Fibroblast of lung (primary cell): ENCODE data around the gene PIK3R6. TPM values are rescaled to one million over a fixed set of nuclear protein-coding genes. Genes with fewer than 3 reads are reported as not detected.

Source experiments
- DNase-seq, 2 donors: peaks; one replicate each; pipeline versions ENCODE4 v3.0.0 to v3.0.0-alpha.2; 2010; ENCODE audit warnings: low read depth in 2 of 2
- H2AFZ ChIP-seq: 2 replicates; pipeline ENCODE4 v1.5.1; 2012; ENCODE audit warnings: low read length, control low read depth, inconsistent platforms
- H3K27ac ChIP-seq: 2 replicates; pipeline ENCODE4 v1.5.1; 2011; ENCODE audit warnings: low read length, control low read depth; ENCODE audit not compliant: insufficient read depth
- H3K27me3 ChIP-seq: 2 replicates; pipeline ENCODE4 v1.5.1; 2011; ENCODE audit warnings: mild to moderate bottlenecking, low read length; ENCODE audit not compliant: control insufficient read depth, insufficient read depth
- H3K36me3 ChIP-seq: 2 replicates; pipeline ENCODE4 v1.5.1; 2011; ENCODE audit warnings: low read length; ENCODE audit not compliant: control insufficient read depth, insufficient read depth
- H3K4me1 ChIP-seq: 2 replicates; pipeline ENCODE4 v1.5.1; 2011; ENCODE audit warnings: low read length; ENCODE audit not compliant: control insufficient read depth, insufficient read depth; ENCODE audit errors: extremely low read depth
- H3K4me2 ChIP-seq: 2 replicates; pipeline ENCODE4 v1.5.1; 2011; ENCODE audit warnings: low read length, control low read depth; ENCODE audit not compliant: insufficient read depth; ENCODE audit errors: extremely low read depth
- H3K4me3 ChIP-seq, 4 experiments: fragments of 200-600 bp in 1 of 4; sonication (generic) in 1 of 4; replicated peaks in 1 of 4; 2 replicates each; pipeline ENCODE4 v1.5.1; 2011 to 2016; ENCODE audit warnings: low read length in 4 of 4, low read depth in 3 of 4, mild to moderate bottlenecking in 3 of 4, control low read depth in 2 of 4, inconsistent platforms in 1 of 4, mixed read lengths in 1 of 4; ENCODE audit not compliant: insufficient read depth in 1 of 4; ENCODE audit errors: control extremely low read depth in 1 of 4
- H3K79me2 ChIP-seq: 2 replicates; pipeline ENCODE4 v1.5.1; 2012; ENCODE audit warnings: mild to moderate bottlenecking, low read length, inconsistent platforms; ENCODE audit not compliant: control insufficient read depth, insufficient read depth
- H3K9ac ChIP-seq: 2 replicates; pipeline ENCODE4 v1.5.1; 2011; ENCODE audit warnings: mild to moderate bottlenecking, low read length, control low read depth; ENCODE audit not compliant: insufficient read depth
- H3K9me3 ChIP-seq: 2 replicates; pipeline ENCODE4 v1.5.1; 2012; ENCODE audit warnings: low read depth, low read length; ENCODE audit not compliant: control insufficient read depth, insufficient read depth
- H4K20me1 ChIP-seq: 2 replicates; pipeline ENCODE4 v1.5.1; 2011; ENCODE audit warnings: low read length; ENCODE audit not compliant: control insufficient read depth, insufficient read depth; ENCODE audit errors: extremely low read depth
- EZH2 ChIP-seq: IDR thresholded peaks from 2 replicates; pipeline ENCODE4 v1.5.1; 2012; ENCODE audit warnings: low read length, control low read depth, mild to moderate bottlenecking; ENCODE audit errors: missing control alignments
- polyA plus RNA-seq, 2 donors: library from polyadenylated mRNA; depleted of rRNA in 1 of 2; stranded (reverse) in 1 of 2; unstranded in 1 of 2; fragments of >200 nt; gene quantifications; 2 replicates each; pipeline ENCODE4 v1.2.1, GENCODE V29; 2011 to 2012; ENCODE audit warnings: missing spikeins in 1 of 2
- total RNA-seq: library from RNA; depleted of rRNA; stranded (reverse); fragments of >200 nt; gene quantifications from 2 replicates; pipeline ENCODE4 v1.2.1, GENCODE V29; 2014
- TF ChIP-seq, protein P1 (sequence below), 2 donors: IDR thresholded peaks in 1 of 2; conservative IDR thresholded peaks in 1 of 2; 1 replicate in 1 of 2; 2 replicates in 1 of 2; pipeline ENCODE4 v1.5.1; 2011 to 2012; ENCODE audit warnings: low read length in 2 of 2, control low read depth in 1 of 2, inconsistent platforms in 1 of 2, low read depth in 1 of 2, mild to moderate bottlenecking in 1 of 2

Gene PIK3R6
- total and polyA plus RNA-seq, 2 donors (not counting 1 experiment from before 2014, with no cell fraction given), result 0.02 TPM; not detected in 1

DNA sequence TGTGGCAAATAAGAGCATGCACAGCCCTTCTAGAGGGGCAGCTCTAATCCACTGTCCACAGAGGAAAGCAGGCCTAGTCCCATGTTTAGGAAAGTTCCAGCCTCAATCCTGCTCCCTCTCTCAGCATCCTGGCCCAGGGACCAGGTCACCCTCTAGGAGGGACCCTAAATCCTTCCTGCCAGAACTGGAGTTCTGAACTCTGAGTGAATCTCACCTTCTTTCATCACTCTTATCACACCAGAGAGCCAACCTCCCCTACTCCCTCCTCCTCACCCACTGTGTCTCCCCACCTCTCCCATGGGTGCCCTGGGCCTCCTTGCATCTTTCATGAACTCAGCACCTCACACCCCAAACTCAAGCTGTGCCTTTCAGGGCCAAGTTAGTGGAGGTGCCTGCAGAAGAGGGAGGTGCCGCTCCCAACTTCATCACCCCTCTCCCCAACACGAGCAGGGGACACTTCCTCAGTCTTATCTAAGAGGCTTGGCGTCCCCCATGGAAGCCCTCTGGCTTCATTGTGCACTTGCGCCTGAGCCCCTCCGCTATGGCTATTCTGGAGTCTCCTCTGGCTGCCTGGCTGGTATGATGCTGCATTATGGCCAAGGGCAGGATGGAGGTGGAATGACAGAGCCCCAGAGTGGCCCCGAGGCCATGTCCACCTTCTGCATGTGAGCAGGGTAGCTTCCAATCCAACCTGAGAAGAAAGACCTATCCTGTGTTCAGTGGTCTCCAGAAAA, 31.7 kb downstream of the PIK3R6 start:
- H2AFZ ChIP-seq, result no peak overlapping the region
- no peak overlapping the region for H3K4me3 ChIP-seq
- H3K79me2 ChIP-seq, result no peaks in the 10 kb centered on the region
- H3K27me3 ChIP-seq, result no peaks in the 10 kb centered on the region
- no peak overlapping the region for H3K4me2 ChIP-seq
- no peak for DNase-seq
- no peaks in the 10 kb centered on the region for H4K20me1 ChIP-seq
- no peak overlapping the region for H3K9ac ChIP-seq
- no peaks in the 10 kb centered on the region for H3K9me3 ChIP-seq
- no peak overlapping the region for H3K27ac ChIP-seq
- TF ChIP-seq, protein P1, sequence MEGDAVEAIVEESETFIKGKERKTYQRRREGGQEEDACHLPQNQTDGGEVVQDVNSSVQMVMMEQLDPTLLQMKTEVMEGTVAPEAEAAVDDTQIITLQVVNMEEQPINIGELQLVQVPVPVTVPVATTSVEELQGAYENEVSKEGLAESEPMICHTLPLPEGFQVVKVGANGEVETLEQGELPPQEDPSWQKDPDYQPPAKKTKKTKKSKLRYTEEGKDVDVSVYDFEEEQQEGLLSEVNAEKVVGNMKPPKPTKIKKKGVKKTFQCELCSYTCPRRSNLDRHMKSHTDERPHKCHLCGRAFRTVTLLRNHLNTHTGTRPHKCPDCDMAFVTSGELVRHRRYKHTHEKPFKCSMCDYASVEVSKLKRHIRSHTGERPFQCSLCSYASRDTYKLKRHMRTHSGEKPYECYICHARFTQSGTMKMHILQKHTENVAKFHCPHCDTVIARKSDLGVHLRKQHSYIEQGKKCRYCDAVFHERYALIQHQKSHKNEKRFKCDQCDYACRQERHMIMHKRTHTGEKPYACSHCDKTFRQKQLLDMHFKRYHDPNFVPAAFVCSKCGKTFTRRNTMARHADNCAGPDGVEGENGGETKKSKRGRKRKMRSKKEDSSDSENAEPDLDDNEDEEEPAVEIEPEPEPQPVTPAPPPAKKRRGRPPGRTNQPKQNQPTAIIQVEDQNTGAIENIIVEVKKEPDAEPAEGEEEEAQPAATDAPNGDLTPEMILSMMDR (conservative IDR thresholded peaks at IDR 0.05 in 1 of 2, IDR thresholded peaks at IDR 0.05 in 1 of 2; ENCODE audit: low read depth in 1 of 2, low read length in 2 of 2), result no peak
- TF ChIP-seq EZH2, result no peak
- H3K4me1 ChIP-seq, result no peaks in the 10 kb centered on the region
- H3K36me3 ChIP-seq, result no peaks in the 10 kb centered on the region

- H4K20me1 ChIP-seq, result no peaks in the 10 kb centered on the region
- no peak overlapping the region for H3K4me3 ChIP-seq
- no peak overlapping the region for H2AFZ ChIP-seq
- no peak for DNase-seq
- no peaks in the 10 kb centered on the region for H3K9me3 ChIP-seq
- no peaks in the 10 kb centered on the region for H3K4me1 ChIP-seq
- no peak overlapping the region for H3K9ac ChIP-seq
- no peak for TF ChIP-seq EZH2
- TF ChIP-seq, protein P1 (conservative IDR thresholded peaks at IDR 0.05 in 1 of 2, IDR thresholded peaks at IDR 0.05 in 1 of 2; ENCODE audit: low read depth in 1 of 2, low read length in 2 of 2), result no peak
- H3K27ac ChIP-seq, result no peak overlapping the region
- no peaks in the 10 kb centered on the region for H3K27me3 ChIP-seq
- no peak overlapping the region for H3K4me2 ChIP-seq
- no peaks in the 10 kb centered on the region for H3K36me3 ChIP-seq
- H3K79me2 ChIP-seq, result no peaks in the 10 kb centered on the region
These were observed 32.4 kb downstream of the PIK3R6 start for GRCh38 chr17:8835106-8835505.

DNA sequence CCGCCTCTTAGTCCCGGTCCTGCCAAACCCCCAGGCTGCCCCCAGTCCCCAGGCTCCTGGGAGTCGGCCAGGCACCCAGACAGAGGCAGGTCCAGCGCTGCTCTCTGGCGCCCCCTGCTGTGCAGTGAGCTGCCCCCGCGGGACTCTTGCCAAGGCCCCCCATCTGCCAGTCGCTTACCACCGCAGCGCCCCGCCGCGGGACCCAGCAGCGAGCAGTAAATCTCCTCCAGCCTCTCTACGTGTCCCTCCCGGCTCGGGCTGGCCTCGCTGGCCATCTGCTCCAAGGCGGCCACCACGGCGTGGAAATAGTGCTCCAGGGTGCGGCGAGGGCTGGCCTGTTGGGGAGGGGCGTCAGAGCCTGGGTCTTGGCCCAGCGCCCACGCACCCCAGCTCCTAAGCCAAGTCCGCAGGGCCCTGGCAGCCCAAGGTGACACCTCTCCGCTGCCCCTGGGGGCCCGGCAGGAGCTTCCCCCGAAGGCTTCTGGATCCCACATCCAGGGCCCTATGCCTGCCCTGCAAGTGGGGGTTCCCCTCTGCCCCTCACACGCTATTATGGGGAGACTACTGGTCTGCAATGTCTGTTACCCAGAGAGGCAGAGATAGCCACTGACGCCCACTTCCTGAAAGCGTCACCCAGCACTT, 34.6 kb downstream of the PIK3R6 start:
- TF ChIP-seq EZH2, result no peak
- TF ChIP-seq, protein P1 (conservative IDR thresholded peaks at IDR 0.05 in 1 of 2, IDR thresholded peaks at IDR 0.05 in 1 of 2; ENCODE audit: low read depth in 1 of 2, low read length in 2 of 2), result peak in 1 of 2 donors; percentile 10
- DNase-seq, result no peak
- Histone ChIP-seq H3K9ac (no peak overlapping the region), H4K20me1 (no peaks in the 10 kb centered on the region), H3K36me3 (no peaks in the 10 kb centered on the region), H3K79me2 (no peaks in the 10 kb centered on the region), H3K27ac (no peak overlapping the region), H2AFZ (no peak overlapping the region), H3K9me3 (no peaks in the 10 kb centered on the region), H3K4me1 (no peaks in the 10 kb centered on the region), H3K4me2 (no peak overlapping the region), H3K4me3 (no peak overlapping the region), H3K27me3 (no peaks in the 10 kb centered on the region)
